Measurements from ENCODE around the gene OTOGL. TPM values are rescaled to one million over a fixed set of nuclear protein-coding genes. Genes with fewer than 3 reads are reported as not detected.

OTOGL gene
- total RNA-seq, 1 donor from 2014 or later, result 0.12 TPM

GRCh38 chr12:80056845-80057244 lies 42.5 kb upstream of the OTOGL start:
- H3K36me3 Mint-ChIP-seq (ENCODE audit: low read depth), result no peaks in the 10 kb centered on the region
- H3K27me3 Mint-ChIP-seq (ENCODE audit: low read depth), result no peaks in the 10 kb centered on the region
- H3K4me3 Mint-ChIP-seq, result no peak overlapping the region
- no peak for DNase-seq (ENCODE audit: low read depth, low spot score)
- TF ChIP-seq CTCF (conservative IDR thresholded peaks at IDR 0.05), result no peak
- no peaks in the 10 kb centered on the region for H3K9me3 Mint-ChIP-seq
- H3K27ac Mint-ChIP-seq (ENCODE audit: unreplicated experiment), result no peak overlapping the region
- H3K4me1 Mint-ChIP-seq, result no peaks in the 10 kb centered on the region

GRCh38 chr12:80058586-80058985 lies 40.8 kb upstream of the OTOGL start:
- Mint-ChIP-seq H3K4me1 (no peaks in the 10 kb centered on the region), H3K27me3 (ENCODE audit: low read depth) (no peaks in the 10 kb centered on the region), H3K9me3 (no peaks in the 10 kb centered on the region), H3K36me3 (ENCODE audit: low read depth) (no peaks in the 10 kb centered on the region), H3K4me3 (no peak overlapping the region), H3K27ac (ENCODE audit: unreplicated experiment) (no peak overlapping the region)
- TF ChIP-seq CTCF (conservative IDR thresholded peaks at IDR 0.05), result no peak
- DNase-seq (ENCODE audit: low read depth, low spot score), result no peak

- TF ChIP-seq CTCF (conservative IDR thresholded peaks at IDR 0.05), result no peak
- Mint-ChIP-seq H3K36me3 (ENCODE audit: low read depth) (no peaks in the 10 kb centered on the region), H3K9me3 (no peaks in the 10 kb centered on the region), H3K4me1 (peaks cover 3% of the 10 kb centered on the region), H3K4me3 (no peak overlapping the region), H3K27ac (ENCODE audit: unreplicated experiment) (no peak overlapping the region), H3K27me3 (ENCODE audit: low read depth) (no peaks in the 10 kb centered on the region)
- DNase-seq (ENCODE audit: low read depth, low spot score), result no peak
Measured at GRCh38 chr12:80059102-80059501, 40.2 kb upstream of the OTOGL start.

GRCh38 chr12:80059875-80060274 lies 39.5 kb upstream of the OTOGL start:
- no peak for TF ChIP-seq CTCF (conservative IDR thresholded peaks at IDR 0.05)
- Mint-ChIP-seq H3K27me3 (ENCODE audit: low read depth) (no peaks in the 10 kb centered on the region), H3K27ac (ENCODE audit: unreplicated experiment) (no peak overlapping the region), H3K9me3 (no peaks in the 10 kb centered on the region), H3K36me3 (ENCODE audit: low read depth) (no peaks in the 10 kb centered on the region), H3K4me1 (peaks cover 4% of the 10 kb centered on the region), H3K4me3 (no peak overlapping the region)
- DNase-seq (ENCODE audit: low read depth, low spot score), result no peak

GRCh38 chr12:80064269-80064668 lies 35.1 kb upstream of the OTOGL start:
- H3K9me3 Mint-ChIP-seq, result no peaks in the 10 kb centered on the region
- no peak for TF ChIP-seq CTCF (conservative IDR thresholded peaks at IDR 0.05)
- DNase-seq (ENCODE audit: low read depth, low spot score), result no peak
- H3K27ac Mint-ChIP-seq (ENCODE audit: unreplicated experiment), result no peak overlapping the region
- peaks cover 4% of the 10 kb centered on the region for H3K4me1 Mint-ChIP-seq
- no peaks in the 10 kb centered on the region for H3K27me3 Mint-ChIP-seq (ENCODE audit: low read depth)
- no peaks in the 10 kb centered on the region for H3K36me3 Mint-ChIP-seq (ENCODE audit: low read depth)
- no peak overlapping the region for H3K4me3 Mint-ChIP-seq

- H3K36me3 Mint-ChIP-seq (ENCODE audit: low read depth), result no peaks in the 10 kb centered on the region
- no peak overlapping the region for H3K27ac Mint-ChIP-seq (ENCODE audit: unreplicated experiment)
Measured at GRCh38 chr12:80064951-80065350, 34.4 kb upstream of the OTOGL start.

More at GRCh38 chr12:80064951-80065350, 34.4 kb upstream of the OTOGL start:
- no peak for TF ChIP-seq CTCF (conservative IDR thresholded peaks at IDR 0.05)
- H3K9me3 Mint-ChIP-seq, result no peaks in the 10 kb centered on the region
- DNase-seq (ENCODE audit: low read depth, low spot score), result no peak
- no peak overlapping the region for H3K4me3 Mint-ChIP-seq
- H3K4me1 Mint-ChIP-seq, result peaks cover 4% of the 10 kb centered on the region
- no peaks in the 10 kb centered on the region for H3K27me3 Mint-ChIP-seq (ENCODE audit: low read depth)
